H1 (cell line): ENCODE data around the gene TCAF1. TPM values are rescaled to one million over a fixed set of nuclear protein-coding genes. Genes with fewer than 3 reads are reported as not detected.

ENCODE experiments used
- JUN ChIP-seq: IDR thresholded peaks from 2 replicates; pipeline ENCODE4 v1.6.1; 2011; ENCODE audit warnings: low read depth, mild to moderate bottlenecking, improper control_type of control experiment, low read length
- PHF8 ChIP-seq: fragments of 200-600 bp; sonication (generic); conservative IDR thresholded peaks from 2 replicates; pipeline ENCODE4 v1.7.1; 2012; ENCODE audit warnings: low read depth, mild to moderate bottlenecking, inconsistent platforms, low read length, moderate library complexity
- TAF1 ChIP-seq: IDR thresholded peaks from 2 replicates; pipeline ENCODE4 v1.6.1; 2011; ENCODE audit warnings: mild to moderate bottlenecking, low read depth, low read length
- TEAD4 ChIP-seq: IDR thresholded peaks from 2 replicates; pipeline ENCODE4 v1.6.1; 2012; ENCODE audit warnings: low read depth, low read length, inconsistent platforms, mixed read lengths
- polyA plus RNA-seq, 7 experiments: library from polyadenylated mRNA; depleted of rRNA in 3 of 7; stranded (reverse) in 5 of 7; unstranded in 2 of 7; fragments of >200 nt in 5 of 7; fragments of 200-250 nt in 2 of 7; gene quantifications; 1 replicate in 5 of 7; 2 replicates in 1 of 7; 4 replicates in 1 of 7; pipeline versions ENCODE4 v1.2.1 to v1.2.3, GENCODE V29; 2011 to 2013; ENCODE audit warnings: missing spikeins in 2 of 7, mixed read lengths in 2 of 7
- total RNA-seq: library from RNA; stranded (reverse); fragmentation: NEBNext Ultra II Directional; extraction: Animal tissue kit (Norgen Biotek cat#: 25700); gene quantifications from 2 replicates; pipeline ENCODE4 v1.2.1, GENCODE V29; 2021

The TCAF1 gene
- total and polyA plus RNA-seq, 2 of the 8 experiments (the other 6 are each of a cell fraction or from before 2014, with no cell fraction given), result 9.6 to 28.0 TPM

- TF ChIP-seq PHF8 (no peak), TEAD4 (peak; percentile 34; the same call in 1 of the 2 replicates), TAF1 (no peak), JUN (no peak)
Measured at GRCh38 chr7:143901332-143901667, 676 bp downstream of the TCAF1 start (continued).
